Activated CD4-positive, alpha-beta T cell treated with anti-CD3 and anti-CD28 coated beads, Interleukin-2, amount 10 ng/mL, durations not matched to agents 24 days and 14 days (primary cell): Measurements from ENCODE around the gene BRAF. TPM values are rescaled to one million over a fixed set of nuclear protein-coding genes. Genes with fewer than 3 reads are reported as not detected.
"Not testable (repeated sequence)": the region's sequence is repeated elsewhere in the genome, so short reads cannot be mapped to it uniquely, and the experiment has no call there.

Experiments
- DNase-seq: peaks from one replicate; pipeline ENCODE4 v3.0.0; 2022
- H3K27ac Mint-ChIP-seq: one replicate; pipeline ENCODE4 v1.8.0; 2022; ENCODE audit warnings: mild to moderate bottlenecking, mixed read lengths
- H3K27me3 Mint-ChIP-seq: one replicate; pipeline ENCODE4 v1.8.0; 2022; ENCODE audit warnings: mixed read lengths
- H3K36me3 Mint-ChIP-seq: one replicate; pipeline ENCODE4 v1.8.0; 2022; ENCODE audit warnings: low read depth, mild to moderate bottlenecking, mixed read lengths
- H3K4me1 Mint-ChIP-seq: one replicate; pipeline ENCODE4 v1.8.0; 2021; ENCODE audit warnings: mixed read lengths
- H3K4me3 Mint-ChIP-seq: one replicate; pipeline ENCODE4 v1.8.0; 2022; ENCODE audit warnings: mild to moderate bottlenecking, moderate library complexity, mixed read lengths
- H3K9me3 Mint-ChIP-seq: one replicate; pipeline ENCODE4 v1.8.0; 2021; ENCODE audit warnings: mixed read lengths
- intact Hi-C: fragments of 100-400 bp; cut with micrococcal nuclease; formaldehyde crosslinking; loops from one replicate; pipeline ENCODE4 v1.15.1; 2023
- total RNA-seq: library from RNA; stranded (reverse); gene quantifications from 2 replicates; pipeline ENCODE4 v1.2.3, GENCODE V29; 2022

The BRAF gene
- total RNA-seq, 1 donor from 2014 or later, result 22.4 TPM

GRCh38 chr7:140722254-140722653 is 202.5 kb downstream of the BRAF start:
- Mint-ChIP-seq H3K4me1 (peaks cover 11% of the 10 kb centered on the region), H3K27me3 (no peaks in the 10 kb centered on the region), H3K4me3 (no peak overlapping the region), H3K9me3 (no peaks in the 10 kb centered on the region), H3K27ac (no peak overlapping the region), H3K36me3 (no peaks in the 10 kb centered on the region)
- intact Hi-C loops, result no loop called here
- DNase-seq, result no peak

- no peak overlapping the region for H3K27ac Mint-ChIP-seq
- H3K27me3 Mint-ChIP-seq, result no peaks in the 10 kb centered on the region
- H3K4me1 Mint-ChIP-seq, result peaks cover 11% of the 10 kb centered on the region
Observed at GRCh38 chr7:140719721-140720120, 205.0 kb downstream of the BRAF start.

GRCh38 chr7:140714331-140715040 is 210.2 kb downstream of the BRAF start:
- Mint-ChIP-seq H3K27ac (no peak overlapping the region), H3K9me3 (peaks cover 5% of the 10 kb centered on the region), H3K27me3 (no peaks in the 10 kb centered on the region), H3K36me3 (peaks cover 14% of the 10 kb centered on the region), H3K4me1 (no peaks in the 10 kb centered on the region), H3K4me3 (no peak overlapping the region)
- no peak for DNase-seq
- intact Hi-C loops, result no loop called here

More at GRCh38 chr7:140719721-140720120, 205.0 kb downstream of the BRAF start:
- Mint-ChIP-seq H3K36me3 (peaks cover under 1% of the 10 kb centered on the region), H3K9me3 (no peaks in the 10 kb centered on the region), H3K4me3 (no peak overlapping the region)
- intact Hi-C loops, result no loop called here
- no peak for DNase-seq

- H3K36me3 Mint-ChIP-seq, result peaks cover 19% of the 10 kb centered on the region
- H3K9me3 Mint-ChIP-seq, H3K4me1 Mint-ChIP-seq, H3K27ac Mint-ChIP-seq, H3K27me3 Mint-ChIP-seq, intact Hi-C loops, H3K4me3 Mint-ChIP-seq, DNase-seq: not testable (repeated sequence)
Observed at GRCh38 chr7:140712392-140712791, 212.3 kb downstream of the BRAF start.

- peaks cover 34% of the 10 kb centered on the region for H3K36me3 Mint-ChIP-seq
- not testable (repeated sequence) for H3K27ac Mint-ChIP-seq
Observed at GRCh38 chr7:140708764-140709163, 216.0 kb downstream of the BRAF start.

GRCh38 chr7:140707132-140707531 is 217.6 kb downstream of the BRAF start:
- H3K4me1 Mint-ChIP-seq, result peaks cover 3% of the 10 kb centered on the region
- no peaks in the 10 kb centered on the region for H3K27me3 Mint-ChIP-seq
- H3K9me3 Mint-ChIP-seq, result peaks cover 5% of the 10 kb centered on the region
- intact Hi-C loops, result no loop called here
- H3K36me3 Mint-ChIP-seq, result peaks cover 34% of the 10 kb centered on the region
- no peak for DNase-seq
- H3K27ac Mint-ChIP-seq, result no peak overlapping the region
- H3K4me3 Mint-ChIP-seq, result no peak overlapping the region

More at GRCh38 chr7:140708764-140709163, 216.0 kb downstream of the BRAF start:
- H3K27me3 Mint-ChIP-seq, H3K4me3 Mint-ChIP-seq, H3K9me3 Mint-ChIP-seq, intact Hi-C loops, H3K4me1 Mint-ChIP-seq, DNase-seq: not testable (repeated sequence)

- Mint-ChIP-seq H3K36me3 (peaks cover 31% of the 10 kb centered on the region), H3K27ac (no peak overlapping the region), H3K4me3 (no peak overlapping the region), H3K27me3 (no peaks in the 10 kb centered on the region), H3K4me1 (peaks cover 7% of the 10 kb centered on the region), H3K9me3 (no peaks in the 10 kb centered on the region)
- DNase-seq, result no peak
- intact Hi-C loops, result no loop called here
Observed at GRCh38 chr7:140704205-140704604, 220.5 kb downstream of the BRAF start.

GRCh38 chr7:140702774-140703173 is 222.0 kb downstream of the BRAF start:
- no peak overlapping the region for H3K4me3 Mint-ChIP-seq
- H3K27me3 Mint-ChIP-seq, result no peaks in the 10 kb centered on the region
- intact Hi-C loops, result no loop called here
- H3K27ac Mint-ChIP-seq, result no peak overlapping the region
- H3K4me1 Mint-ChIP-seq, result peaks cover 17% of the 10 kb centered on the region
- no peak for DNase-seq
- no peaks in the 10 kb centered on the region for H3K9me3 Mint-ChIP-seq
- peaks cover 36% of the 10 kb centered on the region for H3K36me3 Mint-ChIP-seq

GRCh38 chr7:140698477-140698876 is 226.3 kb downstream of the BRAF start:
- Mint-ChIP-seq H3K4me1 (peaks cover 30% of the 10 kb centered on the region), H3K4me3 (peak overlapping the region; percentile 99), H3K27me3 (no peaks in the 10 kb centered on the region), H3K9me3 (no peaks in the 10 kb centered on the region), H3K27ac (no peak overlapping the region), H3K36me3 (peaks cover 26% of the 10 kb centered on the region)
- DNase-seq, result no peak
- intact Hi-C loops, result no loop called here

GRCh38 chr7:140697447-140698143 is 227.1 kb downstream of the BRAF start:
- intact Hi-C loops, result loop anchor here (2.0 kb wide), 1 partner anchor 227 kb away; the partner anchor contains the start of gene BRAF
- no peaks in the 10 kb centered on the region for H3K27me3 Mint-ChIP-seq

GRCh38 chr7:140696680-140697446 is 227.9 kb downstream of the BRAF start, which contains the start of gene NDUFB2:
Gene NDUFB2, plus strand, starts transcription at chr7:140696708. Its CDS starts 37 bp downstream, at chr7:140696745.
- Mint-ChIP-seq H3K27me3 (no peaks in the 10 kb centered on the region), H3K9me3 (no peaks in the 10 kb centered on the region), H3K4me1 (peaks cover 27% of the 10 kb centered on the region), H3K4me3 (peak within 1 kb of the TSS; percentile 99), H3K36me3 (peaks cover 26% of the 10 kb centered on the region), H3K27ac (peak within 1 kb of the TSS; percentile 99)
- intact Hi-C loops, result loop anchor here (1.0 to 2.0 kb wide), 4 partner anchors 24 to 317 kb away; partner anchors contain the start of genes BRAF, MKRN1 and MRPS33
- DNase-seq, result peak; percentile 97

More at GRCh38 chr7:140697447-140698143, 227.1 kb downstream of the BRAF start:
- Mint-ChIP-seq H3K4me3 (peak overlapping the region; percentile 99), H3K27ac (peak overlapping the region; percentile 99), H3K9me3 (no peaks in the 10 kb centered on the region), H3K4me1 (peaks cover 28% of the 10 kb centered on the region), H3K36me3 (peaks cover 23% of the 10 kb centered on the region)
- no peak for DNase-seq

GRCh38 chr7:140696024-140696679 is 228.6 kb downstream of the BRAF start:
- intact Hi-C loops, result loop anchor here (1.0 to 2.0 kb wide), 4 partner anchors 23 to 318 kb away; partner anchors contain the start of genes BRAF, MKRN1 and MRPS33

GRCh38 chr7:140695381-140695780 is 229.3 kb downstream of the BRAF start:
- Mint-ChIP-seq H3K27ac (no peak overlapping the region), H3K36me3 (peaks cover 33% of the 10 kb centered on the region), H3K9me3 (no peaks in the 10 kb centered on the region), H3K27me3 (no peaks in the 10 kb centered on the region), H3K4me3 (no peak overlapping the region), H3K4me1 (peaks cover 27% of the 10 kb centered on the region)
- DNase-seq, result no peak
- intact Hi-C loops, result no loop called here

More at GRCh38 chr7:140696024-140696679, 228.6 kb downstream of the BRAF start:
- Mint-ChIP-seq H3K4me3 (peak overlapping the region; percentile 99), H3K9me3 (no peaks in the 10 kb centered on the region), H3K4me1 (peaks cover 27% of the 10 kb centered on the region), H3K36me3 (peaks cover 28% of the 10 kb centered on the region), H3K27ac (peak overlapping the region; percentile 99), H3K27me3 (no peaks in the 10 kb centered on the region)
- DNase-seq, result no peak
